GM12874 (cell line): ENCODE measurements around the gene SSB.

Source experiments
- CTCF ChIP-seq: IDR thresholded peaks from 2 replicates; pipeline ENCODE4 v1.5.1; 2011; ENCODE audit warnings: low read depth, mild to moderate bottlenecking, control low read depth, low read length, moderate library complexity; ENCODE audit not compliant: insufficient read depth

SSB gene

GRCh38 chr2:169790581-169790980, 8.1 kb upstream of the SSB start:
- TF ChIP-seq CTCF: no peak

GRCh38 chr2:169795181-169795580, 3.5 kb upstream of the SSB start:
- TF ChIP-seq CTCF: no peak

GRCh38 chr2:169796441-169796840, 2.2 kb upstream of the SSB start:
- no peak for TF ChIP-seq CTCF

- TF ChIP-seq CTCF: no peak
Observed at GRCh38 chr2:169797601-169798000, 1.1 kb upstream of the SSB start.

- no peak for TF ChIP-seq CTCF
Observed at GRCh38 chr2:169798397-169798717, 314 bp upstream of the SSB start.

- no peak for TF ChIP-seq CTCF
Observed at GRCh38 chr2:169803480-169803879, 4.8 kb downstream of the SSB start.

- no peak for TF ChIP-seq CTCF
Observed at GRCh38 chr2:169806586-169806985, 7.9 kb downstream of the SSB start.

- TF ChIP-seq CTCF: no peak
Observed at GRCh38 chr2:169808221-169808620, 9.6 kb downstream of the SSB start.
